Astrocyte of the cerebellum (primary cell): ENCODE results near the gene GPM6B.

Experiments
- DNase-seq: peaks from one replicate; pipeline ENCODE4 v3.0.0-alpha.2; 2011; ENCODE audit warnings: low read depth
- H3K4me3 ChIP-seq: 2 replicates; pipeline ENCODE4 v1.5.1; 2011; ENCODE audit warnings: mild to moderate bottlenecking, low read depth, low read length, moderate library complexity
- in situ Hi-C: cut with HindIII; loops from 2 replicates; pipeline ENCODE4 v1.10.0; 2017; ENCODE audit warnings: low sequenced_read_pairs
- TF ChIP-seq, protein P1 (sequence below): IDR thresholded peaks from 2 replicates; pipeline ENCODE4 v1.5.1; 2012; ENCODE audit warnings: low read length, low read depth, moderate library complexity, mild to moderate bottlenecking; ENCODE audit errors: missing control alignments

Gene GPM6B

DNA sequence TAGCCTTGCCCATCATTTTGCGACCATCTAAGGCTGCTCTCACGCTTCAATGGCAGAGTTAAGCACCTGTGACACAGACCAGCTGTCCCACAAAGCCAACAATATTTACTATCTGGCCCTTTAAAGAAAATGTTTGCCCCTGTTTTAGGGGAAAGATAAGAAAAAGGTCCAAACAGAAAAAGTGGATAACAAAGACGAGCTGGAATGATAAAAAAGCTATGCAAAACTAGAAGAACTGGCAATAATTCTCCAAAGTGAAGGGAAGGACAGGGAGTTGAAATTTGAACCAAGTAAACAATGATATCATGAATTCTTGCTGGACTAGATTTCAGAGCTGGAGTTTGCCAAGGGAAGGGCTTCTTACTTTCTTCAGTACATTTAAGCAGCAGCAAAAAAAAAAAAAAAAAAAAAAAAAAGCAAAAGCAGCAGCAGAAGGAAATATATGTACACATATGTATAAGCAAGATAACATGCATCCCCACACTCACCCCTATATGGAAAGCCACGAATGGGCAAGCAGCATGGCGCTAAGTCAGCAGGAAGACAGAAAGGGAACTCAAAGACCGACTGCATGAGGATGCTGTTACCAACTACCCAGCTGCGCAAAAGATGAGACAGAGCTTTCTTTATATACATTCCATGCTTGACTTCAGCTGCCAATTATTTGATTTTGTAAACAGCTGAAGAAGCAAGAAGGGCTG, 94.9 kb downstream of the GPM6B start:
- DNase-seq: no peak
- TF ChIP-seq, protein P1, sequence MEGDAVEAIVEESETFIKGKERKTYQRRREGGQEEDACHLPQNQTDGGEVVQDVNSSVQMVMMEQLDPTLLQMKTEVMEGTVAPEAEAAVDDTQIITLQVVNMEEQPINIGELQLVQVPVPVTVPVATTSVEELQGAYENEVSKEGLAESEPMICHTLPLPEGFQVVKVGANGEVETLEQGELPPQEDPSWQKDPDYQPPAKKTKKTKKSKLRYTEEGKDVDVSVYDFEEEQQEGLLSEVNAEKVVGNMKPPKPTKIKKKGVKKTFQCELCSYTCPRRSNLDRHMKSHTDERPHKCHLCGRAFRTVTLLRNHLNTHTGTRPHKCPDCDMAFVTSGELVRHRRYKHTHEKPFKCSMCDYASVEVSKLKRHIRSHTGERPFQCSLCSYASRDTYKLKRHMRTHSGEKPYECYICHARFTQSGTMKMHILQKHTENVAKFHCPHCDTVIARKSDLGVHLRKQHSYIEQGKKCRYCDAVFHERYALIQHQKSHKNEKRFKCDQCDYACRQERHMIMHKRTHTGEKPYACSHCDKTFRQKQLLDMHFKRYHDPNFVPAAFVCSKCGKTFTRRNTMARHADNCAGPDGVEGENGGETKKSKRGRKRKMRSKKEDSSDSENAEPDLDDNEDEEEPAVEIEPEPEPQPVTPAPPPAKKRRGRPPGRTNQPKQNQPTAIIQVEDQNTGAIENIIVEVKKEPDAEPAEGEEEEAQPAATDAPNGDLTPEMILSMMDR: no peak
- in situ Hi-C loops: no loop called here
- no peak overlapping the region for H3K4me3 ChIP-seq

DNA sequence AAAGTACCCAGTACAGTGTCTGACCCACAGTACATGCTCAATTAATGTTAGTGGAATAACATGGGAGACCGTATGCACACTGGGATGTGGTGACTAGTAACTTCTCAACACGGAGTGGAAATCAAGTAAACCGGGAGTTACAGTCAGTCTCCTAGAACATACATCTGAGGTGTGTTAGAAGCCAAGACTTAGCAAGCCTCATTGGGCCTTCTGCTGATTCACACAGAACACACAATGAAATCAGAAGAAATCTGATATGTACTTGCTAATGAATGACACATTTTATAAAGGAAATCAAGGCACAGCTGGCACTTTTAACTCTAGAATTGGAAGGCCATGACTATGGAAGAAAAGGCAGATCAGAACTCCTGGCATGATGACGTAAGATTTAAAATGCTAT, 95.5 kb downstream of the GPM6B start:
- DNase-seq: no peak
- TF ChIP-seq, protein P1: no peak
- no peak overlapping the region for H3K4me3 ChIP-seq
- in situ Hi-C loops: no loop called here
